GM12865 (cell line): ENCODE data around the gene CD300C.

Source experiments
- DNase-seq: peaks from one replicate; pipeline ENCODE4 v3.0.0; 2010; ENCODE audit warnings: low read depth
- H3K4me3 ChIP-seq: 2 replicates; pipeline ENCODE4 v1.5.1; 2011; ENCODE audit warnings: mild to moderate bottlenecking, low read depth, low read length, control low read depth
- TF ChIP-seq, protein P1 (sequence below): IDR thresholded peaks from 2 replicates; pipeline ENCODE4 v1.5.1; 2011; ENCODE audit warnings: low read length, control low read depth, low read depth, inconsistent platforms; ENCODE audit not compliant: insufficient read depth; ENCODE audit errors: missing control alignments

Gene CD300C

DNA sequence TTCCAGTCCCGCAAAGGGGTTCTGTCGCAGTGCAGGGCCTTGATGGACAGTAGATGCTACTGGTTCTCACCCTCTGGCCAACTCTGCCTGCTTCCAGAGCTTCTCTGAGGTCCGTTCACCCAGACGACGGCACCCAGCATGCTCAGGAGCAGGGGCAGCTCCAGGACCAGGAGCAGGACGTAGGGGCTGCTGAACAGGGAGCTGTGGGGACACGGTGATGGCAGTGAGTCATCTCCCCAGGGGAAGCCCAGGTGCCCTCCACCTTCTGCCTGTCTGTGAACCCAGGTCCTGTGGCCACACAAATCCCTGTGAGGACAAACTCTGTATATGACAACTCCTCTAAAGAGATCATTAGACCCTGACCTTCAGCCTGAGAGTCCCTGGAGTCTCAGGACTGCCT, 3.4 kb upstream of the CD300C start:
- no peak for DNase-seq
- H3K4me3 ChIP-seq: no peak overlapping the region
- TF ChIP-seq, protein P1, sequence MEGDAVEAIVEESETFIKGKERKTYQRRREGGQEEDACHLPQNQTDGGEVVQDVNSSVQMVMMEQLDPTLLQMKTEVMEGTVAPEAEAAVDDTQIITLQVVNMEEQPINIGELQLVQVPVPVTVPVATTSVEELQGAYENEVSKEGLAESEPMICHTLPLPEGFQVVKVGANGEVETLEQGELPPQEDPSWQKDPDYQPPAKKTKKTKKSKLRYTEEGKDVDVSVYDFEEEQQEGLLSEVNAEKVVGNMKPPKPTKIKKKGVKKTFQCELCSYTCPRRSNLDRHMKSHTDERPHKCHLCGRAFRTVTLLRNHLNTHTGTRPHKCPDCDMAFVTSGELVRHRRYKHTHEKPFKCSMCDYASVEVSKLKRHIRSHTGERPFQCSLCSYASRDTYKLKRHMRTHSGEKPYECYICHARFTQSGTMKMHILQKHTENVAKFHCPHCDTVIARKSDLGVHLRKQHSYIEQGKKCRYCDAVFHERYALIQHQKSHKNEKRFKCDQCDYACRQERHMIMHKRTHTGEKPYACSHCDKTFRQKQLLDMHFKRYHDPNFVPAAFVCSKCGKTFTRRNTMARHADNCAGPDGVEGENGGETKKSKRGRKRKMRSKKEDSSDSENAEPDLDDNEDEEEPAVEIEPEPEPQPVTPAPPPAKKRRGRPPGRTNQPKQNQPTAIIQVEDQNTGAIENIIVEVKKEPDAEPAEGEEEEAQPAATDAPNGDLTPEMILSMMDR: no peak

DNA sequence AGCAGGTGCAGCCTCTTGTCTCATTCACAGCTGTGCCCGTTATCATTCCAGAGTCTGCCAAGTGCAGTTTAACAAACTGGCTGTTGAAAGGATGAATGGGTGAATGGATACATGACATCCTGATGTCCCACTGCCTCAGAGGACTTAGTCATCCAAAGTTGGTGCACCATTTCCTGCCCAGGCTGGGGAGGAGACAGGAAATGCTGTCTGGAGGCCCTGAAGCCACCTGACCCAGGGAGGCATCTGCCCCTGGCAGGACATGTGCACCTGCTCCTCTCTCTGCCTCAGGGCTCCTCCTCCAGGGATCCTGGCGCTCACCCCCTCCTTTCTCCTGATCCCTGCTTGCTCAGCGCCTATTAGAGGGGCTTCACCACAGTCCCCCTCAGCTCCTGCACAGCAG, 1.8 kb upstream of the CD300C start:
- H3K4me3 ChIP-seq: no peak overlapping the region
- DNase-seq: peak; percentile 12
- TF ChIP-seq, protein P1: no peak

- TF ChIP-seq, protein P1: no peak
- H3K4me3 ChIP-seq: no peak overlapping the region
- no peak for DNase-seq
Observed at GRCh38 chr17:74547264-74547663, 1.3 kb upstream of the CD300C start.

- DNase-seq: no peak
- TF ChIP-seq, protein P1: no peak
- H3K4me3 ChIP-seq: no peak overlapping the region
Observed at GRCh38 chr17:74546586-74546985, 671 bp upstream of the CD300C start.

DNA sequence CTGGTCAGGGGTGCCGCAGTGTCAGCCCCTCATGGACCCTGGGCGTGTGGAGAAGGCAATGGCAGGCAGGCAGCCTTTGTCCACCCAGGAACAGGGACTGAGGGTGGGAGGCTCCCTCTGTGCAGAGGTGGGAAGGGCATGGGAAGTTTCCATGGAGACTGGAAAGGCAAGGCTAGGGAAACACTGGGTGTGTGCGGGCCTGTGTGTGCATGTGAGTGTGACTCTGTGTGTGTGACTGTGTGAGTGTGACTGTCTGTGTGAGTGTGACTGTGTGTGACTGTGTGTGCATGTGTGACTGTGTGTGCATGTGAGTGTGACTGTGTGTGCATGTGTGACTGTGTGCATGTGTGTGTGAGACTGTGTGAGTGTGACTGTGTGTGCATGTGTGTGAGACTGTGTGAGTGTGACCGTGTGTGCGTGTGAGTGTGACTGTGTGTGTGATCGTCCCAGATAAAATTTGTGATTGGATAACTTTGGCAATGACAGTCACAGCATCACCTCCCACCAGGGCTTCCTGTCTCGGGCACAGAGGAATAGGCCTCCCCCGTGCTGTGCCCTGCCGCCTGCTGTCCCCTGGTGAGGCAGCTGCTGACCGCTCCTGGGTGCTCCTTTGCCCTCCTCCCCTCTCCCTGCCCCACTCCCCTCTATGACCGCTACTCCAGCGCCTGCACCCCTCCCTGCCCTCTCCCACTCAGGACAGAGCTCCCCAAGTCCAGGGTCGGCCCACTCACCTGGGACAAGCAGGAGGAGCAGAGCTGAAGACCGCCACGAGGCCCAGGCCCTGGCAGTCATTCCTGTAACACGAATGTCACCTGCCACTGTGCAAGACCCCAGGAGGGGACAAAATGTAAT, 698 bp downstream of the CD300C start:
- H3K4me3 ChIP-seq: no peak overlapping the region
- no peak for DNase-seq
- TF ChIP-seq, protein P1: no peak

DNA sequence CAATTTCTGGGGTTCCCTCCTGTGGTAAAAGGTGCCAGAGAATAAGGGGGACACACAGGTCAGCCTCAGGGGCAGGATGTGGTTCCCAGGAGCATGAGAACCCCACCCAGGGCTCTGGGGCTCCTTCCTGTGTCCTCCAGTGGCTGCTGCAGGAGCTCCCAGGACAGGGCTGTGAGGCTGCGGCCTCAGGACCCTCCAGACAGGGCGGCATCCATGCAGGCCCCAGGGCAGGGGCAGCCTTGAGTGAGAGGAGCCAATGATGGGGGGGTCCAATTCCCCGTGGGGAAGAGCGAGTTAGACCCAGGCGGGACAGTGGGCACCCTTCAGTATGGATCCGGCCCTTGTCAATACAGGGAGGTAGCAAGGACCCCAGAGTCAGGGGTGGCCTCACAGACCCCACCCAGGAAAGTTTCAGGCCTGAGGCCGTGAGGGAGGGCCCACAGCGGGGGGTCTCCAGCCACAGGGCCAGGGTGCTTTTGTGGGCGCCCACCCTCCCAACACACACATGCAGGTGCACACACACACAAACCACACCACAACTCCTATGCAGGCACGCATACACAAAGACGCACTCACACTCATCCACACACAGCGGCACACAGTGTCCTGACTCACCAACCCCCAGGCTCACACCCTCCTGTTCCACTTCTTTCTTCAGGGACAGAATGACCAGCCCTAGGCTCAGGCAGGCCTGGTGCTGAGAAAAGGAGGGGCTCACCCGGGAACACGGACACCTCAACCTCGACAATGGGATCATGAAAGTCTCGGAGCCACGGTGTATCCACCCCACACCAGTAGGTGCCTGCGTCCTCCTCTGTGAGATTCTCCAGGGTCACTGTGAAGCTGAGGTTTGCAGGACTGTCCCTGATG, 1.8 kb downstream of the CD300C start:
- DNase-seq: no peak
- TF ChIP-seq, protein P1: no peak
- H3K4me3 ChIP-seq: no peak overlapping the region
